GM23338 (cell line): ENCODE data around the gene LYST.
"Not testable (repeated sequence)": the region's sequence is repeated elsewhere in the genome, so short reads cannot be mapped to it uniquely, and the experiment has no call there.

ENCODE experiments used
- CREB1 ChIP-seq: fragments of 250-450 bp; sonication (Bioruptor Pico); IDR thresholded peaks from 2 replicates; pipeline ENCODE4 v1.5.0; 2020; ENCODE audit warnings: low read depth, mild to moderate bottlenecking, moderate library complexity
- EZH2 ChIP-seq: fragments of 200-600 bp; sonication (generic); IDR thresholded peaks from one replicate; pipeline ENCODE4 v1.8.0; 2017; ENCODE audit warnings: antibody characterized with exemption, mild to moderate bottlenecking, low read depth; ENCODE audit not compliant: unreplicated experiment
- EZH2phosphoT487 ChIP-seq: fragments of 200-600 bp; sonication (generic); IDR thresholded peaks from one replicate; pipeline ENCODE4 v1.8.1; 2018; ENCODE audit warnings: antibody characterized with exemption; ENCODE audit not compliant: unreplicated experiment
- JUNB ChIP-seq: IDR thresholded peaks from one replicate; pipeline ENCODE4 v1.6.1; 2016; ENCODE audit warnings: antibody characterized with exemption; ENCODE audit not compliant: unreplicated experiment
- POLR2AphosphoS5 ChIP-seq: IDR thresholded peaks from 2 replicates; pipeline ENCODE4 v1.6.1; 2016; ENCODE audit warnings: antibody characterized with exemption, low read depth
- STAT1 ChIP-seq: IDR thresholded peaks from one replicate; pipeline ENCODE4 v1.6.1; 2016; ENCODE audit warnings: antibody characterized with exemption; ENCODE audit not compliant: unreplicated experiment
- TF ChIP-seq, protein P1 (sequence below), 2 experiments: fragments of 200-600 bp in 1 of 2; sonication (generic) in 1 of 2; conservative IDR thresholded peaks; 2 replicates each; pipeline versions ENCODE4 v1.5.1 to v1.6.1; 2016 to 2017; ENCODE audit warnings: antibody characterized with exemption in 2 of 2, low read depth in 2 of 2, mild to moderate bottlenecking in 2 of 2, moderate library complexity in 1 of 2
- TF ChIP-seq, protein P2 (sequence below): IDR thresholded peaks from one replicate; pipeline ENCODE4 v1.6.1; 2018; ENCODE audit warnings: antibody characterized with exemption; ENCODE audit not compliant: unreplicated experiment
- TF ChIP-seq, protein P3 (sequence below): IDR thresholded peaks from 2 replicates; pipeline ENCODE4 v1.6.1; 2016; ENCODE audit warnings: antibody characterized with exemption

DNA sequence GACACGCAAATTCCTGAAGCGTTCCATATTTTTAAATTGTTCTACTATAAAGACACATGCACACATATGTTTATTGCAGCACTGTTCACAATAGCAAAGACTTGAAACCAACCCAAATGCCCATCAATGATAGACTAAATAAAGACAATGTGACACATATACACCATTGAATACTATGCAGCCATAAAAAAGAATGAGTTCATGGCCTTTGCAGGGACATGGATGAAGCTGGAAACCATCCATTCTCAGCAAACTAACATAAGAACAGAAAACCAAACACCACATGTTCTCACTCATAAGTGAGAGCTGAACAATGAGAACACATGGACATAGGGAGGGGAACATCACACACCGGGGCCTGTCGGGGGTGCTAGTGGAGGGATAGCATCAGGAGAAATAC lies 48.8 kb upstream of the LYST start:
- TF ChIP-seq, protein P1, sequence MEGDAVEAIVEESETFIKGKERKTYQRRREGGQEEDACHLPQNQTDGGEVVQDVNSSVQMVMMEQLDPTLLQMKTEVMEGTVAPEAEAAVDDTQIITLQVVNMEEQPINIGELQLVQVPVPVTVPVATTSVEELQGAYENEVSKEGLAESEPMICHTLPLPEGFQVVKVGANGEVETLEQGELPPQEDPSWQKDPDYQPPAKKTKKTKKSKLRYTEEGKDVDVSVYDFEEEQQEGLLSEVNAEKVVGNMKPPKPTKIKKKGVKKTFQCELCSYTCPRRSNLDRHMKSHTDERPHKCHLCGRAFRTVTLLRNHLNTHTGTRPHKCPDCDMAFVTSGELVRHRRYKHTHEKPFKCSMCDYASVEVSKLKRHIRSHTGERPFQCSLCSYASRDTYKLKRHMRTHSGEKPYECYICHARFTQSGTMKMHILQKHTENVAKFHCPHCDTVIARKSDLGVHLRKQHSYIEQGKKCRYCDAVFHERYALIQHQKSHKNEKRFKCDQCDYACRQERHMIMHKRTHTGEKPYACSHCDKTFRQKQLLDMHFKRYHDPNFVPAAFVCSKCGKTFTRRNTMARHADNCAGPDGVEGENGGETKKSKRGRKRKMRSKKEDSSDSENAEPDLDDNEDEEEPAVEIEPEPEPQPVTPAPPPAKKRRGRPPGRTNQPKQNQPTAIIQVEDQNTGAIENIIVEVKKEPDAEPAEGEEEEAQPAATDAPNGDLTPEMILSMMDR (conservative IDR thresholded peaks at IDR 0.05; ENCODE audit: low read depth in 2 of 2), result not testable (repeated sequence)
- TF ChIP-seq, protein P2, sequence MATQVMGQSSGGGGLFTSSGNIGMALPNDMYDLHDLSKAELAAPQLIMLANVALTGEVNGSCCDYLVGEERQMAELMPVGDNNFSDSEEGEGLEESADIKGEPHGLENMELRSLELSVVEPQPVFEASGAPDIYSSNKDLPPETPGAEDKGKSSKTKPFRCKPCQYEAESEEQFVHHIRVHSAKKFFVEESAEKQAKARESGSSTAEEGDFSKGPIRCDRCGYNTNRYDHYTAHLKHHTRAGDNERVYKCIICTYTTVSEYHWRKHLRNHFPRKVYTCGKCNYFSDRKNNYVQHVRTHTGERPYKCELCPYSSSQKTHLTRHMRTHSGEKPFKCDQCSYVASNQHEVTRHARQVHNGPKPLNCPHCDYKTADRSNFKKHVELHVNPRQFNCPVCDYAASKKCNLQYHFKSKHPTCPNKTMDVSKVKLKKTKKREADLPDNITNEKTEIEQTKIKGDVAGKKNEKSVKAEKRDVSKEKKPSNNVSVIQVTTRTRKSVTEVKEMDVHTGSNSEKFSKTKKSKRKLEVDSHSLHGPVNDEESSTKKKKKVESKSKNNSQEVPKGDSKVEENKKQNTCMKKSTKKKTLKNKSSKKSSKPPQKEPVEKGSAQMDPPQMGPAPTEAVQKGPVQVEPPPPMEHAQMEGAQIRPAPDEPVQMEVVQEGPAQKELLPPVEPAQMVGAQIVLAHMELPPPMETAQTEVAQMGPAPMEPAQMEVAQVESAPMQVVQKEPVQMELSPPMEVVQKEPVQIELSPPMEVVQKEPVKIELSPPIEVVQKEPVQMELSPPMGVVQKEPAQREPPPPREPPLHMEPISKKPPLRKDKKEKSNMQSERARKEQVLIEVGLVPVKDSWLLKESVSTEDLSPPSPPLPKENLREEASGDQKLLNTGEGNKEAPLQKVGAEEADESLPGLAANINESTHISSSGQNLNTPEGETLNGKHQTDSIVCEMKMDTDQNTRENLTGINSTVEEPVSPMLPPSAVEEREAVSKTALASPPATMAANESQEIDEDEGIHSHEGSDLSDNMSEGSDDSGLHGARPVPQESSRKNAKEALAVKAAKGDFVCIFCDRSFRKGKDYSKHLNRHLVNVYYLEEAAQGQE, result not testable (repeated sequence)
- not testable (repeated sequence) for TF ChIP-seq EZH2; CREB1 (CRISPR knock-in tag); POLR2AphosphoS5; STAT1; JUNB; EZH2phosphoT487
- TF ChIP-seq, protein P3, sequence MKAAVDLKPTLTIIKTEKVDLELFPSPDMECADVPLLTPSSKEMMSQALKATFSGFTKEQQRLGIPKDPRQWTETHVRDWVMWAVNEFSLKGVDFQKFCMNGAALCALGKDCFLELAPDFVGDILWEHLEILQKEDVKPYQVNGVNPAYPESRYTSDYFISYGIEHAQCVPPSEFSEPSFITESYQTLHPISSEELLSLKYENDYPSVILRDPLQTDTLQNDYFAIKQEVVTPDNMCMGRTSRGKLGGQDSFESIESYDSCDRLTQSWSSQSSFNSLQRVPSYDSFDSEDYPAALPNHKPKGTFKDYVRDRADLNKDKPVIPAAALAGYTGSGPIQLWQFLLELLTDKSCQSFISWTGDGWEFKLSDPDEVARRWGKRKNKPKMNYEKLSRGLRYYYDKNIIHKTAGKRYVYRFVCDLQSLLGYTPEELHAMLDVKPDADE, result not testable (repeated sequence)
